ENCODE results near the gene DSCAM.

DNA sequence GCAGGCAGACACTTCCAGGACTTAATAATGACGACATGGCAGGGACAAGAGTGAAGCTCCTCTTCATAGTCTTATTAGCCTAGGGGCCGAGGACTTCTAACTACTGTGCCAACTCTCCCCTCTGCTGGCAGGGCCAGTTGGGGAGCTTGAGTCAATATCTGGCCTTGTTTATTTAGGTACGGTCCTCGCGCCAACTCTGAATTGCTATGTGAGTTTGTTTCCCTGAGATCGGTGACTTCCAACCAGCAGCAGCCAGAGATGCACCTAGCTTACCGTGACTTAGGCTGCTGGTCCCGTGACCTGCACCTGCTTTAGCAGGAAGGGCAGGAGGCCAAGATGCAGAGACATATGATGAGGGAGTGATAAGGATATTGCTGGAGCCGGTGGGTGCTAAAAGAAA, 528.6 kb downstream of the DSCAM start:
- no peak for TF ChIP-seq JUNB (IDR thresholded peaks at IDR 0.05; ENCODE audit: unreplicated experiment)
- TF ChIP-seq EZH2phosphoT487 (IDR thresholded peaks at IDR 0.05; ENCODE audit: unreplicated experiment): no peak
- no peak for TF ChIP-seq ZNF331 (CRISPR knock-in tag; IDR thresholded peaks at IDR 0.05; ENCODE audit: low read depth)
- TF ChIP-seq, protein P1, sequence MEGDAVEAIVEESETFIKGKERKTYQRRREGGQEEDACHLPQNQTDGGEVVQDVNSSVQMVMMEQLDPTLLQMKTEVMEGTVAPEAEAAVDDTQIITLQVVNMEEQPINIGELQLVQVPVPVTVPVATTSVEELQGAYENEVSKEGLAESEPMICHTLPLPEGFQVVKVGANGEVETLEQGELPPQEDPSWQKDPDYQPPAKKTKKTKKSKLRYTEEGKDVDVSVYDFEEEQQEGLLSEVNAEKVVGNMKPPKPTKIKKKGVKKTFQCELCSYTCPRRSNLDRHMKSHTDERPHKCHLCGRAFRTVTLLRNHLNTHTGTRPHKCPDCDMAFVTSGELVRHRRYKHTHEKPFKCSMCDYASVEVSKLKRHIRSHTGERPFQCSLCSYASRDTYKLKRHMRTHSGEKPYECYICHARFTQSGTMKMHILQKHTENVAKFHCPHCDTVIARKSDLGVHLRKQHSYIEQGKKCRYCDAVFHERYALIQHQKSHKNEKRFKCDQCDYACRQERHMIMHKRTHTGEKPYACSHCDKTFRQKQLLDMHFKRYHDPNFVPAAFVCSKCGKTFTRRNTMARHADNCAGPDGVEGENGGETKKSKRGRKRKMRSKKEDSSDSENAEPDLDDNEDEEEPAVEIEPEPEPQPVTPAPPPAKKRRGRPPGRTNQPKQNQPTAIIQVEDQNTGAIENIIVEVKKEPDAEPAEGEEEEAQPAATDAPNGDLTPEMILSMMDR (conservative IDR thresholded peaks at IDR 0.05; ENCODE audit: low read depth in 2 of 2): no peak
- no peak for TF ChIP-seq POLR2AphosphoS5 (IDR thresholded peaks at IDR 0.05; ENCODE audit: low read depth)
- TF ChIP-seq, protein P2, sequence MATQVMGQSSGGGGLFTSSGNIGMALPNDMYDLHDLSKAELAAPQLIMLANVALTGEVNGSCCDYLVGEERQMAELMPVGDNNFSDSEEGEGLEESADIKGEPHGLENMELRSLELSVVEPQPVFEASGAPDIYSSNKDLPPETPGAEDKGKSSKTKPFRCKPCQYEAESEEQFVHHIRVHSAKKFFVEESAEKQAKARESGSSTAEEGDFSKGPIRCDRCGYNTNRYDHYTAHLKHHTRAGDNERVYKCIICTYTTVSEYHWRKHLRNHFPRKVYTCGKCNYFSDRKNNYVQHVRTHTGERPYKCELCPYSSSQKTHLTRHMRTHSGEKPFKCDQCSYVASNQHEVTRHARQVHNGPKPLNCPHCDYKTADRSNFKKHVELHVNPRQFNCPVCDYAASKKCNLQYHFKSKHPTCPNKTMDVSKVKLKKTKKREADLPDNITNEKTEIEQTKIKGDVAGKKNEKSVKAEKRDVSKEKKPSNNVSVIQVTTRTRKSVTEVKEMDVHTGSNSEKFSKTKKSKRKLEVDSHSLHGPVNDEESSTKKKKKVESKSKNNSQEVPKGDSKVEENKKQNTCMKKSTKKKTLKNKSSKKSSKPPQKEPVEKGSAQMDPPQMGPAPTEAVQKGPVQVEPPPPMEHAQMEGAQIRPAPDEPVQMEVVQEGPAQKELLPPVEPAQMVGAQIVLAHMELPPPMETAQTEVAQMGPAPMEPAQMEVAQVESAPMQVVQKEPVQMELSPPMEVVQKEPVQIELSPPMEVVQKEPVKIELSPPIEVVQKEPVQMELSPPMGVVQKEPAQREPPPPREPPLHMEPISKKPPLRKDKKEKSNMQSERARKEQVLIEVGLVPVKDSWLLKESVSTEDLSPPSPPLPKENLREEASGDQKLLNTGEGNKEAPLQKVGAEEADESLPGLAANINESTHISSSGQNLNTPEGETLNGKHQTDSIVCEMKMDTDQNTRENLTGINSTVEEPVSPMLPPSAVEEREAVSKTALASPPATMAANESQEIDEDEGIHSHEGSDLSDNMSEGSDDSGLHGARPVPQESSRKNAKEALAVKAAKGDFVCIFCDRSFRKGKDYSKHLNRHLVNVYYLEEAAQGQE (IDR thresholded peaks at IDR 0.05; ENCODE audit: unreplicated experiment): no peak
- TF ChIP-seq NANOG (IDR thresholded peaks at IDR 0.05; ENCODE audit: borderline replicate concordance): no peak
- no peak for TF ChIP-seq EZH2 (IDR thresholded peaks at IDR 0.05; ENCODE audit: low read depth, unreplicated experiment)
- TF ChIP-seq ZNF114 (CRISPR knock-in tag; IDR thresholded peaks at IDR 0.05): no peak
- no peak for TF ChIP-seq CREB1 (CRISPR knock-in tag; IDR thresholded peaks at IDR 0.05; ENCODE audit: low read depth)
- TF ChIP-seq STAT1 (IDR thresholded peaks at IDR 0.05; ENCODE audit: unreplicated experiment): no peak
- TF ChIP-seq, protein P3, sequence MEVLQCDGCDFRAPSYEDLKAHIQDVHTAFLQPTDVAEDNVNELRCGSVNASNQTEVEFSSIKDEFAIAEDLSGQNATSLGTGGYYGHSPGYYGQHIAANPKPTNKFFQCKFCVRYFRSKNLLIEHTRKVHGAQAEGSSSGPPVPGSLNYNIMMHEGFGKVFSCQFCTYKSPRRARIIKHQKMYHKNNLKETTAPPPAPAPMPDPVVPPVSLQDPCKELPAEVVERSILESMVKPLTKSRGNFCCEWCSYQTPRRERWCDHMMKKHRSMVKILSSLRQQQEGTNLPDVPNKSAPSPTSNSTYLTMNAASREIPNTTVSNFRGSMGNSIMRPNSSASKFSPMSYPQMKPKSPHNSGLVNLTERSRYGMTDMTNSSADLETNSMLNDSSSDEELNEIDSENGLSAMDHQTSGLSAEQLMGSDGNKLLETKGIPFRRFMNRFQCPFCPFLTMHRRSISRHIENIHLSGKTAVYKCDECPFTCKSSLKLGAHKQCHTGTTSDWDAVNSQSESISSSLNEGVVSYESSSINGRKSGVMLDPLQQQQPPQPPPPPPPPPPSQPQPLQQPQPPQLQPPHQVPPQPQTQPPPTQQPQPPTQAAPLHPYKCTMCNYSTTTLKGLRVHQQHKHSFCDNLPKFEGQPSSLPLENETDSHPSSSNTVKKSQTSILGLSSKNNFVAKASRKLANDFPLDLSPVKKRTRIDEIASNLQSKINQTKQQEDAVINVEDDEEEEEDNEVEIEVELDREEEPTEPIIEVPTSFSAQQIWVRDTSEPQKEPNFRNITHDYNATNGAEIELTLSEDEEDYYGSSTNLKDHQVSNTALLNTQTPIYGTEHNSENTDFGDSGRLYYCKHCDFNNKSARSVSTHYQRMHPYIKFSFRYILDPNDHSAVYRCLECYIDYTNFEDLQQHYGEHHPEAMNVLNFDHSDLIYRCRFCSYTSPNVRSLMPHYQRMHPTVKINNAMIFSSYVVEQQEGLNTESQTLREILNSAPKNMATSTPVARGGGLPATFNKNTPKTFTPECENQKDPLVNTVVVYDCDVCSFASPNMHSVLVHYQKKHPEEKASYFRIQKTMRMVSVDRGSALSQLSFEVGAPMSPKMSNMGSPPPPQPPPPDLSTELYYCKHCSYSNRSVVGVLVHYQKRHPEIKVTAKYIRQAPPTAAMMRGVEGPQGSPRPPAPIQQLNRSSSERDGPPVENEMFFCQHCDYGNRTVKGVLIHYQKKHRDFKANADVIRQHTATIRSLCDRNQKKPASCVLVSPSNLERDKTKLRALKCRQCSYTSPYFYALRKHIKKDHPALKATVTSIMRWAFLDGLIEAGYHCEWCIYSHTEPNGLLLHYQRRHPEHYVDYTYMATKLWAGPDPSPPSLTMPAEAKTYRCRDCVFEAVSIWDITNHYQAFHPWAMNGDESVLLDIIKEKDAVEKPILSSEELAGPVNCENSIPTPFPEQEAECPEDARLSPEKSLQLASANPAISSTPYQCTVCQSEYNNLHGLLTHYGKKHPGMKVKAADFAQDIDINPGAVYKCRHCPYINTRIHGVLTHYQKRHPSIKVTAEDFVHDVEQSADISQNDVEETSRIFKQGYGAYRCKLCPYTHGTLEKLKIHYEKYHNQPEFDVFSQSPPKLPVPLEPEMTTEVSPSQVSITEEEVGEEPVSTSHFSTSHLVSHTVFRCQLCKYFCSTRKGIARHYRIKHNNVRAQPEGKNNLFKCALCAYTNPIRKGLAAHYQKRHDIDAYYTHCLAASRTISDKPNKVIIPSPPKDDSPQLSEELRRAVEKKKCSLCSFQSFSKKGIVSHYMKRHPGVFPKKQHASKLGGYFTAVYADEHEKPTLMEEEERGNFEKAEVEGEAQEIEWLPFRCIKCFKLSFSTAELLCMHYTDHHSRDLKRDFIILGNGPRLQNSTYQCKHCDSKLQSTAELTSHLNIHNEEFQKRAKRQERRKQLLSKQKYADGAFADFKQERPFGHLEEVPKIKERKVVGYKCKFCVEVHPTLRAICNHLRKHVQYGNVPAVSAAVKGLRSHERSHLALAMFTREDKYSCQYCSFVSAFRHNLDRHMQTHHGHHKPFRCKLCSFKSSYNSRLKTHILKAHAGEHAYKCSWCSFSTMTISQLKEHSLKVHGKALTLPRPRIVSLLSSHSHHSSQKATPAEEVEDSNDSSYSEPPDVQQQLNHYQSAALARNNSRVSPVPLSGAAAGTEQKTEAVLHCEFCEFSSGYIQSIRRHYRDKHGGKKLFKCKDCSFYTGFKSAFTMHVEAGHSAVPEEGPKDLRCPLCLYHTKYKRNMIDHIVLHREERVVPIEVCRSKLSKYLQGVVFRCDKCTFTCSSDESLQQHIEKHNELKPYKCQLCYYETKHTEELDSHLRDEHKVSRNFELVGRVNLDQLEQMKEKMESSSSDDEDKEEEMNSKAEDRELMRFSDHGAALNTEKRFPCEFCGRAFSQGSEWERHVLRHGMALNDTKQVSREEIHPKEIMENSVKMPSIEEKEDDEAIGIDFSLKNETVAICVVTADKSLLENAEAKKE (CRISPR knock-in tag; IDR thresholded peaks at IDR 0.05): no peak

Data from GM23338 (cell line).